ENCODE measurements around the gene ITIH4. TPM values are rescaled to one million over a fixed set of nuclear protein-coding genes. Genes with fewer than 3 reads are reported as not detected.

Gene ITIH4
- total RNA-seq, 1 experiment from 2014 or later: not detected

DNA sequence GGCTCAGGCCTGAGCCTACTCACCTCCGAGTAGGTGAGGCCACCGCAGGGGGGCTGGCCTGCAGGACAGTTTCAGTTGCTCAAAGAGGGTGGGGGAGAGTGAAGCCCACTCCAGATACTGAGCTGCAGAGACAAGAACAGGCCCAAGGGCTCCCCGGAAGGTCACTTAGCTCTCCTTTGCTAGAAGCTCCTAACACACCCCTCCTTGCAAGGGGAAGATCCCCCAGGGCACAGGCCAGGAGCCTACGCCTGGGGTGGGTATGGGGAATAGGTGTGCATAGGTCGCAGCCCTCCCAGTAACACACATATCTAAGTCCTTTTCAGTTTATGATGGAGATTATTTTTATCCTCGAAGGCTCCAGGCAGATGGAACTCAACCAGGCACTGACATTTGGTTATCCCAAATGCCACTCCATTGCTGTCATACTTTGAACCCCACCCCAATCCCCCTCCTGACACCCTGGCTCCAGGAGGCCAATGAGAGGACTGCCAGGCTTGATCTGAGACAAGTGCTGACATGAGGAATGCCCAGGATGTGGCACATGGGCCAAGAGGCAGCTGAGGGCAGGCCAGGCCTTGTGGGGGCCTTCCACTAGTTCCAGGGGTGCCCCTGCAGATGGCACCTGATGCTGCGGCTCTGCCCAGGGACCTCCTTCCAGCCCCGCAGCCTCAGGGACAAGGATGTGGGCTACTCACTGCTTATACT, 5.4 kb upstream of the ITIH4 start:
- H3K27me3 ChIP-seq (replicated peaks): no peaks in the 10 kb centered on the region
- peaks cover 16% of the 10 kb centered on the region for H3K4me1 ChIP-seq (replicated peaks)
- no peak overlapping the region for H3K27ac ChIP-seq
- H3K9me3 ChIP-seq (replicated peaks): no peaks in the 10 kb centered on the region
- no peak overlapping the region for H3K4me3 ChIP-seq
- DNase-seq (ENCODE audit: low read depth in 1 of 2, low spot score in 2 of 2): no peak
- H3K36me3 ChIP-seq: no peaks in the 10 kb centered on the region

DNA sequence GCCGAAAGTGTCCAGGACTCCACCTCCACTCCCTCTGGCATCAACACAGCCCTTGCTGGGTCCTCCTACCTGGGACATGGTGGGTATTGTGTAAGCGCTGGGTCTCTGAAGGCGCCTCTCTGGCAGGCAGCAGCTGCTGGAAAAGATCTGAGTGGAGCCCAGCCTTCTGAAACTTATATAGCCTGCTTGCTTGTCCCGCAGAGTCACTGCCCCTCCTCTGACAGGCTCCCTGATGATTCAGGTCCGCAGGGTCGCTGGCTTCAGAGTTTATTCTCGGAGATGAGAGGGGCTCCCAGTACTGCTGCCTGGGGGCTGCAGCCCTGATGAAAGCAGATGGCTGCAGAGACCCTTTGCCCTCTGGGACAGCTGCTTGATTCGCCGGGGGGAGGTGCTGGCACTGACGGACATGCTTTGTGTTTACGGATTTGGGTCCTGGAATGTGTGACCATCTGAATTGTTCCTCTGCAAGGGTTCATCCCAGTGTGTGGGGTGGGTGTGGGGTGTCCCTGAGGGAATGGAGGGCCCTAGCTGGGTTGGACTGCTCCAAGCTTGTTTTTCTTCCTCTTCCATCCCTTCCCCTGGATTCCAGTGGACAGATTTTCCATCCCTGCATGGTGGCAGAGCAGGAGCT, 4.5 kb upstream of the ITIH4 start, which contains the start of gene MUSTN1:
Gene MUSTN1 (minus strand): TSS at position 149 of the 631 bp plus-strand sequence. CDS start 71 bp downstream, at position 78.
- Histone ChIP-seq H3K27ac (no peak within 1 kb of the TSS), H3K36me3 (no peaks in the 10 kb centered on the region), H3K4me3 (no peak within 1 kb of the TSS), H3K4me1 (replicated peaks) (peaks cover 20% of the 10 kb centered on the region), H3K9me3 (replicated peaks) (no peaks in the 10 kb centered on the region), H3K27me3 (replicated peaks) (no peaks in the 10 kb centered on the region)
- DNase-seq (ENCODE audit: low read depth in 1 of 2, low spot score in 2 of 2): no peak

DNA sequence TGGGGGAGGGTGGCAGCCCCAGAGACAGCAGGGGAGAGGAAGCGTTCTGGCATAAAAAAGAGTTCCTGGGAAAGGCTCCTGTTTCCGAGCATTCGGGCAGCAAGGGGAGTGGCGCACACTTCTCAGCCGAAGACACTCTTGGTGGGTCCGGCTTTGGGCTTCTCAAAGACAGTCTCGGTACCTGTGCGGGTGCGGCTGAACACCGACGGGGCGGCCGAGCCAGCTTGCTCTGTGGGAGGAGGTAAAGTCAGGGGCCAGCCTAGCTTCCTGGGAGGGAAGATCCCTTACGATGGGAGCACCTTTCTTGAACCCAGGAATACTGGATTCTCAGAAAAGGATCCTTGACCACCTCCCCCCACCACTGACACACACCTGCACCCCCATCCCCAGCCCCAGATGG, 2.7 kb upstream of the ITIH4 start:
- H3K36me3 ChIP-seq: no peaks in the 10 kb centered on the region
- peaks cover 20% of the 10 kb centered on the region for H3K4me1 ChIP-seq (replicated peaks)
- no peak for DNase-seq (ENCODE audit: low read depth in 1 of 2, low spot score in 2 of 2)
- H3K27ac ChIP-seq: no peak overlapping the region
- H3K27me3 ChIP-seq (replicated peaks): no peaks in the 10 kb centered on the region
- no peak overlapping the region for H3K4me3 ChIP-seq
- H3K9me3 ChIP-seq (replicated peaks): no peaks in the 10 kb centered on the region

DNA sequence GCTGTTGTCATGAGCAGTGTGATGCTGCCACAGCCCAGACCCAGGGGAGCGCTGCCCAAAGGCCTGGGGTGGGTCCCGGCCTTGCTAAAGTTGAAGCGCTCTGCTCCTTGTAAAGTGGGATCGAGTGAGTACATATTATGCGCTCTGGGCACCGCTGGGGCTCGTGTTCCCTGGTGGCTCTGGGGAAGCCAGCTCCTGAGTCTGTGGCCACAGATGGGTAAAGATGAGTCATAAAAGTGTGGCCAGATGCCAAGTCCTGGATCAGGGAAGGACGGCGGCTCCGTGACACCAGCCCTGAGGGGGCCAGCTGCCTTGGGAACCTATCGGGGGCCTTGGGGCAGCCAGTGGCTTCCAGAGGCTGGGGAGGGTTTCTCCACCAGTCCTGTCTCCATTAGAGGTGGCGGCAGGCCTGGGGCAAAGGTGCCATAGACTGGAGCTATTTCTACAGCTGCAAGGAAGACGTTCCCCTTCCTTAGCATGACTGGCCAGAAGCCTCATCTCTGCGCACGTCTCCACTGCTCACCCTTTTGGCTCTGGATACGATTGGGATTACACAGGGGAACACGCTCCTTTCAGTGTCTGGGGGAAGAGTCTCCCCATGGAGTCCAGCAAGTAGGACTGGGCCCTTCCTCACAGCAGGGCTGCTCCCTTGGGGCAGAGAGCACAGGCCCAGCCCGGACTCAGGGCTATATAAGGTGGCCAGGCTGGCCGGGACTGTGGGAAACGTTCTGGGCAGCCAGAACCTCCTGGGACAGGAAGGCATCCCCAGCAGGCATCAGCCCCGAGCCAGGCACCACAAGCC, 1.2 kb upstream of the ITIH4 start:
- peak; percentile 74 to 85 for DNase-seq (ENCODE audit: low read depth in 1 of 2, low spot score in 2 of 2)
- Histone ChIP-seq H3K9me3 (replicated peaks) (no peaks in the 10 kb centered on the region), H3K4me1 (replicated peaks) (peaks cover 20% of the 10 kb centered on the region), H3K27me3 (replicated peaks) (no peaks in the 10 kb centered on the region), H3K27ac (no peak overlapping the region), H3K36me3 (no peaks in the 10 kb centered on the region), H3K4me3 (no peak overlapping the region)

DNA sequence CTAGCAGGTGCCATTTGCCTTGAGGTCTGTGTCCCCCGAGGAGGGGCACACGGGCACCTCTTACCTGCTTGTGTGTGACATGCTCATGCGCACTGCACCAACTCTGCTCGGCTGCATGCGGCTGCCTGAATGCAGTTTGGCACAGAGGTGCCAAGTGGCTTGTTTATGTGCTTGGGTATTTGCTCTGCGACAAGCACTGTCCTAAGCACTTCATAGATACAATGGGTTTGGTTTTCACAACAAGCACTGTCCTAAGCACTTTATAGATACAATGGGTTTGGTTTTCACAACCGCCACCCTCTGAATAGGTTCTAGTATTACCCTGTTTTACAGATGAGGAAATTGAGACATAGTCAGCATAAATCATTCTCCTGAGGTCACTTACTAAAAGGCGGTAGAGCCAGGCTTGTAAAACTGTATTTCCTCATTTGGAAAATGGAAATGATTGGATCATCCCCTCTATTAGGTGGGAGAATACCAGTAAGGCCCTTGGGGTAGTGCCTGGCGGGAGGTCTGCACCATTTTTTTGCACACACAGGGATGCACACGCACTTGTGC, 487 bp downstream of the ITIH4 start:
- peaks cover 16% of the 10 kb centered on the region for H3K4me1 ChIP-seq (replicated peaks)
- H3K9me3 ChIP-seq (replicated peaks): no peaks in the 10 kb centered on the region
- no peaks in the 10 kb centered on the region for H3K36me3 ChIP-seq
- DNase-seq (ENCODE audit: low read depth in 1 of 2, low spot score in 2 of 2): no peak
- no peaks in the 10 kb centered on the region for H3K27me3 ChIP-seq (replicated peaks)
- H3K27ac ChIP-seq: no peak overlapping the region
- no peak overlapping the region for H3K4me3 ChIP-seq

DNA sequence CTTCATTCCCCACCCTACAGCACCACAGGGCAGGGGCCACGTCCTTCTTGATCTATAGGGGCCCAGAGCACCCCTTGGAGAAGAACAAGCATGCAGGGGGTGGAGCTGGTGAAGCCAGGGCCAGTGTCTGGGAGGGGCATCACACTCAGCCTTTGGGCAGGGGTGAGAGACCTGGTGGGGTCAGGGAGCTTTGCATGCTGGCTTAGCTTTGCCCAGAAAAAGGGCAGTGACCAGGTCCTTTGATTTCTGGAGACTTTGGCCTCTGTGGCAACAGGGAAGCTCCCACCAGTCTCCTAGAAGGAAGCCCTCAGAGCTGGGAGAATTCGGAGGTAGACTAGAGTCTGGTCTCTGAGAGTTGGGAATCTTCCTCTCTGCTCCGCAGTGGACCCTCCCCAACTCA, 990 bp downstream of the ITIH4 start:
- no peak for DNase-seq (ENCODE audit: low read depth in 1 of 2, low spot score in 2 of 2)
- Histone ChIP-seq H3K9me3 (replicated peaks) (no peaks in the 10 kb centered on the region), H3K36me3 (no peaks in the 10 kb centered on the region), H3K4me1 (replicated peaks) (peaks cover 15% of the 10 kb centered on the region), H3K27me3 (replicated peaks) (no peaks in the 10 kb centered on the region), H3K4me3 (no peak overlapping the region), H3K27ac (no peak overlapping the region)

DNA sequence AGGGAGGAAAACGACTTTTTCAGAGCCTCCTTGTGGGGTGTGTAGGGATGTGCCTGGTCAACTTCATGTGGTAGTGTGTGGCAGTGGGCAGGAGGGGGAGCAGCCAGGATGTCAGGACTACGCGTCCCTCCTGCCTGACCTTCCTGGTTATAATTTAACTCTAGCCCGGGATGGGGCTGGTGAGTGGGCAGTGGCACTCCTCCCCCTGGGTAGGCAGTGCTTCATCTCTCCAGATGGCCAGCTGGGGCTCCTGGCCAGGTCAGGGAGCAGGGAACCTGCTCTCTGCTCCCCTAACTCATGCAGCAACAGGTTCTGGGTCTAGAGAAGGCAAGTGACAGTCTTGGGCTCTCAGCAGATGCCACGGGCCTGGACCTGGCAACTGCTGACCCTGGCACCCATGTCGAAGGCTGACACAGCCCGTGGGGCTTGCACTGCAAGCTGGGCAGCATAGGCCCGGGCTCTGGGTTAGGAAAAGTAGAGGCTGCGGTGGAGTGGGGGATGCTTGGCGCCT, 2.6 kb downstream of the ITIH4 start:
- H3K36me3 ChIP-seq: no peaks in the 10 kb centered on the region
- no peak for DNase-seq (ENCODE audit: low read depth in 1 of 2, low spot score in 2 of 2)

DNA sequence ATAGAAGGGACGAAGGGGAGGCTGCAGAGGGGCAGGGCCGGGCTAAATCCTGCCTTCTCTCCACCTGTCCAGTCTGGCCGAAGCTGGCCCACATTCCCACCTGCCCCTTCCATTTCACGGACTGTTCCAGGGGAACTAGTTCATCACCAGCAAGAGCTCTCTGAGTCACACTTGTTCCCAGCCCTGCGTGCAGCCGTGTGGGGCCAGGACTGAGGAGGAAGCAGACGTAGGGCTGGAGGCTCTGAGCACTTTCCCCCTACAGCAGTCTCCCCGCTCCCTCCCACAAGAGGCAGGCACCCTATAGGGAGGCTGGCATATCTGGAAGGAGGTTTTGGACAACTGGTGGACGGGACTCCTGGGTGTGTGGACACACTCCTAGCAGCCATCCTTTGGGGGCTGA, 3.0 kb downstream of the ITIH4 start:
- Histone ChIP-seq H3K27me3 (replicated peaks) (no peaks in the 10 kb centered on the region), H3K4me3 (no peak overlapping the region), H3K9me3 (replicated peaks) (no peaks in the 10 kb centered on the region), H3K36me3 (no peaks in the 10 kb centered on the region), H3K4me1 (replicated peaks) (peaks cover 15% of the 10 kb centered on the region), H3K27ac (no peak overlapping the region)
- DNase-seq (ENCODE audit: low read depth in 1 of 2, low spot score in 2 of 2): no peak

More for the DNA sequence above, 2.6 kb downstream of the ITIH4 start:
- Histone ChIP-seq H3K4me1 (replicated peaks) (peaks cover 15% of the 10 kb centered on the region), H3K27ac (no peak overlapping the region), H3K9me3 (replicated peaks) (no peaks in the 10 kb centered on the region), H3K4me3 (no peak overlapping the region), H3K27me3 (replicated peaks) (no peaks in the 10 kb centered on the region)

DNA sequence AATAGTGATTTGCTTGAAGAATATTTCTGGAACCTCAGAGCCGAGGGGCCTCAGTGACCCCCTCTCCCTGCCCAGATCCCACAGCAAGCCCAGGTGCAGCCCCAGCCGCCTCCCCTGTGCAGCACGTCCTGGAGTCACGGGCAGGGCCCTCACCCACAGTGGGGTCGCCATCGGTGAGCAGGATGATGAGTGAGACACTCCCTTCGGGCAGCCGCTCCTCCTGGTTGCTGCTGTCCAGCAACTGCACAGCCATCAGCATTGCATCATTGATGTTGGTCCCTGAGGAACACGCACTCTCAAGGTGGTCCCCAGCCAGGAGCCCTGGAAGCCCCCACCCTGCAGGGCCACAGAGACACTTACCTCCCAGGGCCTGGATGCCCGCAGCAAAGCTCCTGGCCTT, 6.4 kb downstream of the ITIH4 start:
- DNase-seq (ENCODE audit: low read depth in 1 of 2, low spot score in 2 of 2): no peak
- Histone ChIP-seq H3K27ac (no peak overlapping the region), H3K9me3 (replicated peaks) (no peaks in the 10 kb centered on the region)

DNA sequence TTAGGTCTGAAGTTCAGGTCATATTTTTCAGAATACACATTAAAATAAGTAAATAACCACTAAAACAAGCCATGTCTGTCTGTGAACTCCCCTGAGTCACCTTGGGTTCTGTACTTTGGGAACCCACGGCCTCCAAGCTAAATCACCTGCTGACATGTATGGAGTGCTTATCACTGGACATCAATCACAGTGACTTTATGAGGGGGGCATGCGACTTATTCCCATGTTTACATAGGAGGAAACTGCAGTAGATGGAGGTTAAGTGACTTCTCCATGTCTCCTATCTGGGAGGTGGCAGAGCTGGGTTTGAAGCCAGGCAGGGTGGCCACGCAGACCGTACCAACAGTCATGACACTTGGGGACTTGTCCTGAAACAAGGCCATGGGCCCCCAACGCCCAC, 8.1 kb downstream of the ITIH4 start:
- no peaks in the 10 kb centered on the region for H3K27me3 ChIP-seq (replicated peaks)
- H3K36me3 ChIP-seq: no peaks in the 10 kb centered on the region
- no peak for DNase-seq (ENCODE audit: low read depth in 1 of 2, low spot score in 2 of 2)
- no peak overlapping the region for H3K4me3 ChIP-seq
- no peaks in the 10 kb centered on the region for H3K4me1 ChIP-seq (replicated peaks)
- no peak overlapping the region for H3K27ac ChIP-seq
- H3K9me3 ChIP-seq (replicated peaks): no peaks in the 10 kb centered on the region

More for the DNA sequence above, 6.4 kb downstream of the ITIH4 start:
- Histone ChIP-seq H3K27me3 (replicated peaks) (no peaks in the 10 kb centered on the region), H3K4me3 (no peak overlapping the region), H3K36me3 (no peaks in the 10 kb centered on the region), H3K4me1 (replicated peaks) (no peaks in the 10 kb centered on the region)

DNA sequence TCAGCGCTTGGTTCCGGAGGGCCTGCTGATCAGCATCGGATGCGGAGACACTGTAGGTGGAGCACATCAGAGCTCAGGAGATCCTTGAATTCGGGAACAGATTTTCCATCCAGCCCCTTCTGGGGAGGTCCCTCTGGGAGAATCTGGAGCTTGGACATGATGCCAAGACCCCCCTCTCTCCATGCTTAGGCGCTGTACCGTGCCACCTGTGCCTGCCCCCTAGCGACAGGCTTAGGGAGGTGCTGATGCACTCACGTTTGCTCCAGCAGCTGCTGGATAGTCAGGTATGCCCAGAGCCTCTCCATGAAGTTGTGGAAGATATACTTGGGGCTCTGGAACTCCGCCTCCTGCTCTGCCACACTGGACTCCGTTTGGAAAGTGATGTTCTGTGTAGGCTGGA, 9.7 kb downstream of the ITIH4 start:
- Histone ChIP-seq H3K27me3 (replicated peaks) (no peaks in the 10 kb centered on the region), H3K4me1 (replicated peaks) (no peaks in the 10 kb centered on the region), H3K27ac (no peak overlapping the region), H3K9me3 (replicated peaks) (no peaks in the 10 kb centered on the region), H3K36me3 (no peaks in the 10 kb centered on the region), H3K4me3 (no peak overlapping the region)
- no peak for DNase-seq (ENCODE audit: low read depth in 1 of 2, low spot score in 2 of 2)

DNA sequence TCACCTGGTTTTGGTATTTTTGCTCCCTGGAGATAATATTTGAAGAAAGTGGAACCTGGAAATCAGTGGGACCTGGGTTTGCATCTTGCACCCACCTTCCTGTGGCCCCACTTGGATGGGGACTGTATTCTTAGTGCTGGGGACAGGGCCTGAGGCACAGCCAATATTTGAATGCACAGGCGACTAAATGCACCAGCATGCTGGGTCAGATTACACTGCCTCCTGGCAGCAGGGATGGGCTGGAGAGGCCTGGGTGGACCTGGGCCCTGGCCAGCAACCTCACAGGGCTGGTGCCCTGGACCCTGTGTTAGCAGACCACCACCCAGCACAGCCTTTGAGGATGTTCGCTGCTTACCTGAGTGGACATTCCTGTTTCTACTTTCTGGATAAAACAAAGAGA, 10.5 kb downstream of the ITIH4 start:
- Histone ChIP-seq H3K9me3 (replicated peaks) (no peaks in the 10 kb centered on the region), H3K36me3 (no peaks in the 10 kb centered on the region), H3K27me3 (replicated peaks) (no peaks in the 10 kb centered on the region), H3K27ac (no peak overlapping the region), H3K4me1 (replicated peaks) (no peaks in the 10 kb centered on the region), H3K4me3 (no peak overlapping the region)
- no peak for DNase-seq (ENCODE audit: low read depth in 1 of 2, low spot score in 2 of 2)

DNA sequence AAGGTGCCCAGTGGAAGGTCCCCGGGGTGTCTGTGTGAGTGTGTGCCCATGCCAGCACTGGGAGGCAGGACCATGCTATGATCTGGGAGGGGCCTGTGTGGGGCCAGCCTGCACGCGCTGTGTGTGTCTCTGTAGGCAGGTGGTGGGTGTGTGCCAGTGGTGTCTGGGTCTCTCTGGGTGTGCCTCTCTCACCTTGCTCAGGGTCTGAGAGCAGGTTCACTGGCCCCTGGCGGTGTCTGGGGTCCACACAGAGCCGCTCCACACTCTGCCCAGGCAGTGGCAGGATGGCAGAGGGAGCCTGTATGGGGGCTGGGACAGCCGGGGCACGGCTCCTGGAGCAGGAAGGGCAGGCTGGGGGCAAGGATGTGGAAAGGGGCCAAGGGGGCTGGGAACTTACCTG, 12.6 kb downstream of the ITIH4 start:
- no peaks in the 10 kb centered on the region for H3K36me3 ChIP-seq
- H3K9me3 ChIP-seq (replicated peaks): no peaks in the 10 kb centered on the region
- H3K4me1 ChIP-seq (replicated peaks): no peaks in the 10 kb centered on the region
- H3K27ac ChIP-seq: no peak overlapping the region
- DNase-seq (ENCODE audit: low read depth in 1 of 2, low spot score in 2 of 2): no peak
- H3K4me3 ChIP-seq: no peak overlapping the region
- H3K27me3 ChIP-seq (replicated peaks): no peaks in the 10 kb centered on the region

DNA sequence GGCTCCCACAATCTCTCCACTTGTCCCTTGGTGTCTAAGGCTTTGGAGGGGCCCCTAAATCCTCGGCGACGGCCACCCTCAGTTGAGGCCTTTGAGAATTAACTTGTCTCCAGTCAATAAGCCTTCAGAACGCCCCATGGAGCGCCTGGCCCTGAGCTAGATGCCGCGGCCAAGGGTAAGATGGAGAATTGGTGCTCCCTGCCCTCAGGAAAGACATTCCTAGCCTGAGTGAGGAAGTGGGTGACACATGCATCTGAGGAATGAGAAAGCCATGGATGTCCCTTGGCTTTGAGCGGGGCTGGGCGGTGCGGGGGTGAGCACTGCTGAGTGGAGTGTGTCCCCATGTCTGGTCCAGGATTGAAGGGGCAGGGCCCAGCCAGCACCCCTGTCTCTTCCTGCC, 13.3 kb downstream of the ITIH4 start:
- Histone ChIP-seq H3K27ac (no peak overlapping the region), H3K4me1 (replicated peaks) (no peaks in the 10 kb centered on the region), H3K4me3 (no peak overlapping the region), H3K36me3 (no peaks in the 10 kb centered on the region), H3K9me3 (replicated peaks) (no peaks in the 10 kb centered on the region), H3K27me3 (replicated peaks) (no peaks in the 10 kb centered on the region)
- no peak for DNase-seq (ENCODE audit: low read depth in 1 of 2, low spot score in 2 of 2)
